HAP-1 (cell line): ENCODE data around the gene MAPK13.
"Not testable (repeated sequence)": the region's sequence is repeated elsewhere in the genome, so short reads cannot be mapped to it uniquely, and the experiment has no call there.

Experiments used
- DNase-seq, 2 experiments: peaks; one replicate each; pipeline ENCODE4 v3.0.0-alpha.2; 2016 to 2020; ENCODE audit warnings: low spot score in 2 of 2
- H3K27me3 ChIP-seq: fragments of 250-450 bp; sonication (Bioruptor Pico); 2 replicates; pipeline ENCODE4 v1.5.1; 2020; ENCODE audit warnings: low read depth, mild to moderate bottlenecking, moderate library complexity
- H3K36me3 ChIP-seq: fragments of 250-450 bp; sonication (Bioruptor Pico); replicated peaks from 2 replicates; pipeline ENCODE4 v1.5.1; 2020; ENCODE audit warnings: mild to moderate bottlenecking
- H3K4me1 ChIP-seq: fragments of 250-450 bp; sonication (Bioruptor Pico); 2 replicates; pipeline ENCODE4 v1.5.1; 2020; ENCODE audit warnings: mild to moderate bottlenecking
- H3K4me3 ChIP-seq: fragments of 250-450 bp; sonication (Bioruptor Pico); 2 replicates; pipeline ENCODE4 v1.5.1; 2020; ENCODE audit warnings: mild to moderate bottlenecking, moderate library complexity
- H3K9me3 ChIP-seq: fragments of 250-450 bp; sonication (Bioruptor Pico); 2 replicates; pipeline ENCODE4 v1.5.1; 2020; ENCODE audit warnings: mild to moderate bottlenecking, moderate library complexity
- in situ Hi-C: fragments of 300-500 bp; cut with MboI; formaldehyde crosslinking; loops from 3 replicates; pipeline ENCODE4 v1.14.3; 2020; ENCODE audit warnings: low sequenced_read_pairs, inconsistent platforms, mixed read lengths

The MAPK13 gene

GRCh38 chr6:36129941-36130666, at the start of gene MAPK13:
MAPK13 (plus strand) TSS chr6:36130513; CDS start chr6:36130583, 70 bp downstream.
- Histone ChIP-seq H3K9me3 (no peaks in the 10 kb centered on the region), H3K4me3 (no peak within 1 kb of the TSS), H3K36me3 (no peaks in the 10 kb centered on the region), H3K27me3 (no peaks in the 10 kb centered on the region), H3K4me1 (no peaks in the 10 kb centered on the region)
- no peak for DNase-seq
- in situ Hi-C loops: no loop called here

GRCh38 chr6:36082318-36082717, 48.0 kb upstream of the MAPK13 start:
- Histone ChIP-seq H3K36me3 (peaks cover 42% of the 10 kb centered on the region), H3K27me3 (no peaks in the 10 kb centered on the region), H3K4me1 (no peaks in the 10 kb centered on the region), H3K4me3 (no peak overlapping the region), H3K9me3 (no peaks in the 10 kb centered on the region)
- in situ Hi-C loops: no loop called here
- DNase-seq: no peak

GRCh38 chr6:36083446-36083845, 46.9 kb upstream of the MAPK13 start:
- no peaks in the 10 kb centered on the region for H3K4me1 ChIP-seq
- H3K4me3 ChIP-seq: no peak overlapping the region
- peaks cover 42% of the 10 kb centered on the region for H3K36me3 ChIP-seq
- H3K27me3 ChIP-seq: no peaks in the 10 kb centered on the region
- no peak for DNase-seq
- in situ Hi-C loops: no loop called here
- H3K9me3 ChIP-seq: no peaks in the 10 kb centered on the region

- H3K36me3 ChIP-seq, in situ Hi-C loops, H3K4me3 ChIP-seq, H3K27me3 ChIP-seq, DNase-seq, H3K9me3 ChIP-seq, H3K4me1 ChIP-seq: not testable (repeated sequence)
These were observed 42.1 kb upstream of the MAPK13 start for GRCh38 chr6:36088204-36088603.

- no peak overlapping the region for H3K4me3 ChIP-seq
- no peaks in the 10 kb centered on the region for H3K4me1 ChIP-seq
- H3K27me3 ChIP-seq: no peaks in the 10 kb centered on the region
- in situ Hi-C loops: no loop called here
- no peaks in the 10 kb centered on the region; the same call in none of the 2 replicates for H3K36me3 ChIP-seq
- no peak for DNase-seq
- H3K9me3 ChIP-seq: no peaks in the 10 kb centered on the region
These were observed 41.3 kb upstream of the MAPK13 start for GRCh38 chr6:36089048-36089447.

- Histone ChIP-seq H3K36me3 (peaks cover 7% of the 10 kb centered on the region), H3K4me1 (no peaks in the 10 kb centered on the region), H3K9me3 (no peaks in the 10 kb centered on the region), H3K4me3 (no peak overlapping the region), H3K27me3 (no peaks in the 10 kb centered on the region)
- in situ Hi-C loops: no loop called here
- no peak for DNase-seq
These were observed 36.1 kb upstream of the MAPK13 start for GRCh38 chr6:36094238-36094637.

- no peaks in the 10 kb centered on the region for H3K4me1 ChIP-seq
- in situ Hi-C loops: loop anchor here (5.0 kb wide), 1 partner anchor 68 kb away; the partner anchor contains the start of gene MAPK14
- H3K27me3 ChIP-seq: no peaks in the 10 kb centered on the region
- no peaks in the 10 kb centered on the region for H3K9me3 ChIP-seq
- no peak overlapping the region for H3K4me3 ChIP-seq
- peak; percentile 68 to 86 for DNase-seq
- H3K36me3 ChIP-seq: peaks cover 7% of the 10 kb centered on the region
These were observed 35.4 kb upstream of the MAPK13 start for GRCh38 chr6:36094753-36095496.

GRCh38 chr6:36095497-36096391, 34.6 kb upstream of the MAPK13 start:
- Histone ChIP-seq H3K36me3 (peaks cover 7% of the 10 kb centered on the region), H3K4me3 (no peak overlapping the region), H3K4me1 (no peaks in the 10 kb centered on the region), H3K9me3 (no peaks in the 10 kb centered on the region), H3K27me3 (no peaks in the 10 kb centered on the region)
- in situ Hi-C loops: loop anchor here (5.0 kb wide), 1 partner anchor 68 kb away; the partner anchor contains the start of gene MAPK14
- DNase-seq: no peak

GRCh38 chr6:36098253-36098919, 31.9 kb upstream of the MAPK13 start:
- H3K9me3 ChIP-seq: no peaks in the 10 kb centered on the region
- peaks cover 14% of the 10 kb centered on the region for H3K36me3 ChIP-seq
- in situ Hi-C loops: loop anchor here (5.0 kb wide), 1 partner anchor 71 kb away; the partner anchor contains the start of gene MAPK14
- DNase-seq: no peak
- no peak overlapping the region for H3K4me3 ChIP-seq
- no peaks in the 10 kb centered on the region for H3K27me3 ChIP-seq
- no peaks in the 10 kb centered on the region for H3K4me1 ChIP-seq

- Histone ChIP-seq H3K27me3 (no peaks in the 10 kb centered on the region), H3K4me1 (no peaks in the 10 kb centered on the region), H3K4me3 (no peak overlapping the region), H3K36me3 (peaks cover 19% of the 10 kb centered on the region), H3K9me3 (no peaks in the 10 kb centered on the region)
- in situ Hi-C loops: loop anchor here (5.0 kb wide), 1 partner anchor 72 kb away; the partner anchor contains the start of gene MAPK14
- no peak for DNase-seq
These were observed 31.2 kb upstream of the MAPK13 start for GRCh38 chr6:36098920-36099647.

- no peaks in the 10 kb centered on the region for H3K9me3 ChIP-seq
- no peaks in the 10 kb centered on the region for H3K4me1 ChIP-seq
- no peak overlapping the region for H3K4me3 ChIP-seq
- H3K36me3 ChIP-seq: peaks cover 19% of the 10 kb centered on the region
- no peaks in the 10 kb centered on the region for H3K27me3 ChIP-seq
- DNase-seq: no peak
- in situ Hi-C loops: loop anchor here (5.0 kb wide), 1 partner anchor 73 kb away; the partner anchor contains the start of gene MAPK14
These were observed 30.3 kb upstream of the MAPK13 start for GRCh38 chr6:36099869-36100483.

- H3K36me3 ChIP-seq: peaks cover 15% of the 10 kb centered on the region
- no peaks in the 10 kb centered on the region for H3K27me3 ChIP-seq
- in situ Hi-C loops: no loop called here
- no peaks in the 10 kb centered on the region for H3K9me3 ChIP-seq
- DNase-seq: no peak
- H3K4me3 ChIP-seq: no peak overlapping the region
- no peaks in the 10 kb centered on the region for H3K4me1 ChIP-seq
These were observed 28.6 kb upstream of the MAPK13 start for GRCh38 chr6:36101691-36102090.
